Measurements from ENCODE around the gene EVX1. TPM values are rescaled to one million over a fixed set of nuclear protein-coding genes. Genes with fewer than 3 reads are reported as not detected.

EVX1 gene
- total RNA-seq, 1 experiment from 2014 or later: not detected

- Histone ChIP-seq H2BK12ac (ENCODE audit: insufficient read length, low read depth, low read length) (no peak overlapping the region), H3K4me2 (ENCODE audit: insufficient read depth, insufficient read length, low read length) (no peak overlapping the region), H2AFZ (ENCODE audit: low read length) (no peak overlapping the region), H2BK15ac (ENCODE audit: low read depth, low read length) (no peak overlapping the region), H3K23me2 (ENCODE audit: insufficient read length, low read depth, low read length, poor library complexity, severe bottlenecking) (no peaks in the 10 kb centered on the region), H3K14ac (ENCODE audit: insufficient read depth, low read length) (no peak overlapping the region), H3K18ac (ENCODE audit: insufficient read length, low read depth, low read length) (no peak overlapping the region), H2AK5ac (ENCODE audit: insufficient read length, low read length) (no peak overlapping the region), H3K9ac (ENCODE audit: extremely low read depth, insufficient read length, low read length) (no peak overlapping the region), H2BK5ac (ENCODE audit: insufficient read length, low read length) (no peak overlapping the region), H4K5ac (ENCODE audit: insufficient read length, low read depth, low read length) (no peak overlapping the region), H4K91ac (ENCODE audit: insufficient read length, low read depth, low read length) (no peak overlapping the region), H3K79me1 (ENCODE audit: insufficient read depth, low read depth, low read length, poor library complexity, severe bottlenecking) (no peaks in the 10 kb centered on the region), H4K20me1 (ENCODE audit: control insufficient read depth, insufficient read depth, insufficient read length) (no peaks in the 10 kb centered on the region), H3K9me3 (ENCODE audit: control insufficient read depth, low read depth, low read length) (no peaks in the 10 kb centered on the region), H4K8ac (replicated peaks; ENCODE audit: insufficient read length, low read depth, low read length) (no peak overlapping the region), H2BK120ac (ENCODE audit: low read depth, low read length, poor library complexity, severe bottlenecking) (no peak overlapping the region), H3K4ac (ENCODE audit: low read depth, low read length) (no peak overlapping the region), H2BK20ac (ENCODE audit: low read depth, low read length, poor library complexity, severe bottlenecking) (no peak overlapping the region), H3K27me3 (ENCODE audit: insufficient read depth, low read length) (no peaks in the 10 kb centered on the region; the same call in 1 of the 2 replicates), H3K27ac (ENCODE audit: insufficient read length, low read depth, low read length) (no peak overlapping the region), H3K56ac (ENCODE audit: insufficient read length, low read depth, low read length) (no peak overlapping the region), H3K23ac (ENCODE audit: insufficient read length, low read depth, low read length) (no peak overlapping the region), H3K4me1 (ENCODE audit: insufficient read depth, low read length) (no peaks in the 10 kb centered on the region), H3K79me2 (ENCODE audit: insufficient read depth, low read length) (no peaks in the 10 kb centered on the region), H3T11ph (ENCODE audit: low read length) (no peak overlapping the region)
- H3K27me3 Mint-ChIP-seq (ENCODE audit: low read depth): peaks cover 17% of the 10 kb centered on the region
- peaks cover 0 to 2% of the 10 kb centered on the region in 2 experiments; a peak in 1 of 5 replicates for H3K9me3 Mint-ChIP-seq
- no peak overlapping the region for H3K4me3 Mint-ChIP-seq
- no peaks in the 10 kb centered on the region for H3K4me1 Mint-ChIP-seq
- H3K36me3 Mint-ChIP-seq (ENCODE audit: insufficient read depth in 1 of 3, low read depth in 3 of 3): no peaks in the 10 kb centered on the region
- H3K27ac Mint-ChIP-seq: no peak overlapping the region
- no peak for DNase-seq
- no peak for TF ChIP-seq CTCF (conservative IDR thresholded peaks at IDR 0.05)
- no CpG with 5 or more reads among the region's 3 CpGs for WGBS (ENCODE audit: extremely low coverage, insufficient read length, low lambda C conversion rate)
Measured at GRCh38 chr7:27283558-27283957, 41.0 kb downstream of the EVX1 start.
